OCI-LY7 (cell line): Measurements from ENCODE around the gene DGAT2.

Experiments
- EZH2phosphoT487 ChIP-seq: fragments of 200-600 bp; sonication (generic); IDR thresholded peaks from 2 replicates; pipeline ENCODE4 v1.6.1; 2018; ENCODE audit warnings: low read depth, borderline replicate concordance, mild to moderate bottlenecking, mixed run types, antibody characterized with exemption, low read length, moderate library complexity, mixed read lengths
- TF ChIP-seq, protein P1 (sequence below): fragments of 200-600 bp; sonication (generic); conservative IDR thresholded peaks from 2 replicates; pipeline ENCODE4 v1.5.1; 2014; ENCODE audit warnings: mild to moderate bottlenecking, antibody characterized with exemption, low read length, moderate library complexity, mixed read lengths

GRCh38 chr11:75823415-75823814, 54.8 kb downstream of the DGAT2 start:
- TF ChIP-seq, protein P1, sequence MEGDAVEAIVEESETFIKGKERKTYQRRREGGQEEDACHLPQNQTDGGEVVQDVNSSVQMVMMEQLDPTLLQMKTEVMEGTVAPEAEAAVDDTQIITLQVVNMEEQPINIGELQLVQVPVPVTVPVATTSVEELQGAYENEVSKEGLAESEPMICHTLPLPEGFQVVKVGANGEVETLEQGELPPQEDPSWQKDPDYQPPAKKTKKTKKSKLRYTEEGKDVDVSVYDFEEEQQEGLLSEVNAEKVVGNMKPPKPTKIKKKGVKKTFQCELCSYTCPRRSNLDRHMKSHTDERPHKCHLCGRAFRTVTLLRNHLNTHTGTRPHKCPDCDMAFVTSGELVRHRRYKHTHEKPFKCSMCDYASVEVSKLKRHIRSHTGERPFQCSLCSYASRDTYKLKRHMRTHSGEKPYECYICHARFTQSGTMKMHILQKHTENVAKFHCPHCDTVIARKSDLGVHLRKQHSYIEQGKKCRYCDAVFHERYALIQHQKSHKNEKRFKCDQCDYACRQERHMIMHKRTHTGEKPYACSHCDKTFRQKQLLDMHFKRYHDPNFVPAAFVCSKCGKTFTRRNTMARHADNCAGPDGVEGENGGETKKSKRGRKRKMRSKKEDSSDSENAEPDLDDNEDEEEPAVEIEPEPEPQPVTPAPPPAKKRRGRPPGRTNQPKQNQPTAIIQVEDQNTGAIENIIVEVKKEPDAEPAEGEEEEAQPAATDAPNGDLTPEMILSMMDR: no peak
- TF ChIP-seq EZH2phosphoT487: no peak
